HepG2 (cell line): Measurements from ENCODE around the gene PPP1R13B. TPM values are rescaled to one million over a fixed set of nuclear protein-coding genes. Genes with fewer than 3 reads are reported as not detected.

Experiments used
- FOXP1 ChIP-seq, 2 experiments: fragments of 450-650 bp in 1 of 2; IDR thresholded peaks; 2 replicates each; pipeline ENCODE4 v1.6.1; 2017 to 2018; ENCODE audit warnings: antibody characterized with exemption in 1 of 2
- RBAK ChIP-seq: sonication (generic); formaldehyde crosslinking; IDR thresholded peaks from 2 replicates; pipeline ENCODE4 v1.5.1; 2020; ENCODE audit warnings: mild to moderate bottlenecking, missing genetic modification reagents
- SETDB1 ChIP-seq: sonication (generic); formaldehyde crosslinking; IDR thresholded peaks from 2 replicates; pipeline ENCODE4 v1.5.1; 2020; ENCODE audit warnings: missing genetic modification reagents, mild to moderate bottlenecking, borderline replicate concordance
- SIN3A ChIP-seq: IDR thresholded peaks from 2 replicates; pipeline ENCODE4 v1.6.1; 2011; ENCODE audit warnings: low read depth, mild to moderate bottlenecking, control low read depth, low read length, borderline replicate concordance
- ZNF367 ChIP-seq: sonication (generic); formaldehyde crosslinking; IDR thresholded peaks from 2 replicates; pipeline ENCODE4 v1.4.0; 2020; ENCODE audit warnings: missing genetic modification reagents, borderline replicate concordance
- ZNF672 ChIP-seq: sonication (generic); formaldehyde crosslinking; IDR thresholded peaks from 2 replicates; pipeline ENCODE4 v1.8.1; 2022; ENCODE audit warnings: missing genetic modification reagents
- ZNF75D ChIP-seq: sonication (generic); formaldehyde crosslinking; IDR thresholded peaks from 2 replicates; pipeline ENCODE4 v1.8.1; 2023; ENCODE audit warnings: missing genetic modification reagents, mild to moderate bottlenecking, borderline replicate concordance
- ZNF782 ChIP-seq: sonication (generic); formaldehyde crosslinking; IDR thresholded peaks from 2 replicates; pipeline ENCODE4 v1.4.0; 2020; ENCODE audit warnings: missing genetic modification reagents, mild to moderate bottlenecking, borderline replicate concordance
- polyA plus RNA-seq, 8 experiments: library from polyadenylated mRNA; depleted of rRNA in 3 of 8; stranded (reverse) in 7 of 8; unstranded in 1 of 8; fragments of >200 nt; fragmentation: Illumina TruSeq in 4 of 8; extraction: Trizol in 4 of 8; gene quantifications; 2 replicates each; pipeline versions ENCODE4 v1.2.1 to v1.2.3, GENCODE V29; 2011 to 2016; ENCODE audit warnings: low read depth in 4 of 8, missing spikeins in 1 of 8, mixed read lengths in 1 of 8; ENCODE audit not compliant: insufficient read depth in 1 of 8
- total RNA-seq, 5 experiments: library from RNA; depleted of rRNA; stranded (reverse); fragments of >200 nt; fragmentation: Illumina TruSeq; extraction: Trizol; gene quantifications; 2 replicates each; pipeline ENCODE4 v1.2.3, GENCODE V29; 2016; ENCODE audit warnings: low read depth in 1 of 5
- TF ChIP-seq, protein P1 (sequence below): sonication (generic); formaldehyde crosslinking; IDR thresholded peaks from 2 replicates; pipeline ENCODE4 v1.8.1; 2023; ENCODE audit warnings: mild to moderate bottlenecking, inconsistent platforms, moderate library complexity, missing genetic modification reagents, borderline replicate concordance
- TF ChIP-seq, protein P2 (sequence below), 2 experiments: sonication (generic) in 1 of 2; formaldehyde crosslinking in 1 of 2; IDR thresholded peaks; 2 replicates each; pipeline versions ENCODE4 v1.4.0 to v1.6.1; 2016 to 2020; ENCODE audit warnings: borderline replicate concordance in 1 of 2, low read depth in 1 of 2, mild to moderate bottlenecking in 1 of 2, missing genetic modification reagents in 1 of 2
- TF ChIP-seq, protein P3 (sequence below): sonication (generic); formaldehyde crosslinking; IDR thresholded peaks from 2 replicates; pipeline ENCODE4 v1.4.0; 2020; ENCODE audit warnings: missing genetic modification reagents, borderline replicate concordance
- TF ChIP-seq, protein P4 (sequence below): sonication (generic); formaldehyde crosslinking; IDR thresholded peaks from 2 replicates; pipeline ENCODE4 v1.4.0; 2020; ENCODE audit warnings: missing genetic modification reagents
- TF ChIP-seq, protein P5 (sequence below): sonication (generic); formaldehyde crosslinking; IDR thresholded peaks from 2 replicates; pipeline ENCODE4 v1.4.0; 2020; ENCODE audit warnings: missing genetic modification reagents
- TF ChIP-seq, protein P6 (sequence below): sonication (generic); formaldehyde crosslinking; IDR thresholded peaks from 2 replicates; pipeline ENCODE4 v1.5.1; 2020; ENCODE audit warnings: mild to moderate bottlenecking, moderate library complexity, missing genetic modification reagents

The PPP1R13B gene
- total and polyA plus RNA-seq, 2 of the 13 experiments (the other 11 are each of a cell fraction or from before 2014, with no cell fraction given), result 4.6 to 9.4 TPM

DNA sequence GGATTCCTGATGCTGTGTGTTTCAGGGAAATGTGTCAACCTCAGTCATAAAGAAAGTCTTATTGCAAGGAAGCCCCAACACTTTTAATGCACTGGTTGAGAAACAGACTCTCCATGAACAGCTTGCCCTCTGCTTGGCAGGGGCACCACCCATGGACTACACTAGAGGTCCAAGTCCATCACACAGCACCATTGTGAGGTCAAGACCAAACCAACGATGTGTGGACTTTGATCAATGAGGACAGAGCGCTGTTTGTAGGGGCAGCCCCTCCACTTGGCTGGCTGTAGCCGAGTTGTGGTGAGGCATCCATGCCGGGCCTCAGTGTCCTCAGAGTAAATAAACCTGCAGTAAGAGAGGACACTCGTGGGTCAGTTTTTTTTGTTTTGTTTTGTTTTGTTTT lies 102.0 kb downstream of the PPP1R13B start (continued):
- TF ChIP-seq SETDB1 (CRISPR knock-in tag), result no peak
- TF ChIP-seq, protein P1, sequence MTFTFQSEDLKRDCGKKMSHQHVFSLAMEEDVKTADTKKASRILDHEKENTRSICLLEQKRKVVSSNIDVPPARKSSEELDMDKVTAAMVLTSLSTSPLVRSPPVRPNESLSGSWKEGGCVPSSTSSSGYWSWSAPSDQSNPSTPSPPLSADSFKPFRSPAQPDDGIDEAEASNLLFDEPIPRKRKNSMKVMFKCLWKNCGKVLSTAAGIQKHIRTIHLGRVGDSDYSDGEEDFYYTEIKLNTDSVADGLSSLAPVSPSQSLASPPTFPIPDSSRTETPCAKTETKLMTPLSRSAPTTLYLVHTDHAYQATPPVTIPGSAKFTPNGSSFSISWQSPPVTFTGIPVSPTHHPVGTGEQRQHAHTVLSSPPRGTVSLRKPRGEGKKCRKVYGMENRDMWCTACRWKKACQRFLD (CRISPR knock-in tag), result no peak
- no peak for TF ChIP-seq ZNF672
- no peak for TF ChIP-seq RBAK (CRISPR knock-in tag)
- TF ChIP-seq, protein P2, sequence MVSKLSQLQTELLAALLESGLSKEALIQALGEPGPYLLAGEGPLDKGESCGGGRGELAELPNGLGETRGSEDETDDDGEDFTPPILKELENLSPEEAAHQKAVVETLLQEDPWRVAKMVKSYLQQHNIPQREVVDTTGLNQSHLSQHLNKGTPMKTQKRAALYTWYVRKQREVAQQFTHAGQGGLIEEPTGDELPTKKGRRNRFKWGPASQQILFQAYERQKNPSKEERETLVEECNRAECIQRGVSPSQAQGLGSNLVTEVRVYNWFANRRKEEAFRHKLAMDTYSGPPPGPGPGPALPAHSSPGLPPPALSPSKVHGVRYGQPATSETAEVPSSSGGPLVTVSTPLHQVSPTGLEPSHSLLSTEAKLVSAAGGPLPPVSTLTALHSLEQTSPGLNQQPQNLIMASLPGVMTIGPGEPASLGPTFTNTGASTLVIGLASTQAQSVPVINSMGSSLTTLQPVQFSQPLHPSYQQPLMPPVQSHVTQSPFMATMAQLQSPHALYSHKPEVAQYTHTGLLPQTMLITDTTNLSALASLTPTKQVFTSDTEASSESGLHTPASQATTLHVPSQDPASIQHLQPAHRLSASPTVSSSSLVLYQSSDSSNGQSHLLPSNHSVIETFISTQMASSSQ (IDR thresholded peaks at IDR 0.05; ENCODE audit: low read depth), result no peak
- TF ChIP-seq, protein P2 (CRISPR knock-in tag; IDR thresholded peaks at IDR 0.05; ENCODE audit: borderline replicate concordance), result no peak
- TF ChIP-seq, protein P3, sequence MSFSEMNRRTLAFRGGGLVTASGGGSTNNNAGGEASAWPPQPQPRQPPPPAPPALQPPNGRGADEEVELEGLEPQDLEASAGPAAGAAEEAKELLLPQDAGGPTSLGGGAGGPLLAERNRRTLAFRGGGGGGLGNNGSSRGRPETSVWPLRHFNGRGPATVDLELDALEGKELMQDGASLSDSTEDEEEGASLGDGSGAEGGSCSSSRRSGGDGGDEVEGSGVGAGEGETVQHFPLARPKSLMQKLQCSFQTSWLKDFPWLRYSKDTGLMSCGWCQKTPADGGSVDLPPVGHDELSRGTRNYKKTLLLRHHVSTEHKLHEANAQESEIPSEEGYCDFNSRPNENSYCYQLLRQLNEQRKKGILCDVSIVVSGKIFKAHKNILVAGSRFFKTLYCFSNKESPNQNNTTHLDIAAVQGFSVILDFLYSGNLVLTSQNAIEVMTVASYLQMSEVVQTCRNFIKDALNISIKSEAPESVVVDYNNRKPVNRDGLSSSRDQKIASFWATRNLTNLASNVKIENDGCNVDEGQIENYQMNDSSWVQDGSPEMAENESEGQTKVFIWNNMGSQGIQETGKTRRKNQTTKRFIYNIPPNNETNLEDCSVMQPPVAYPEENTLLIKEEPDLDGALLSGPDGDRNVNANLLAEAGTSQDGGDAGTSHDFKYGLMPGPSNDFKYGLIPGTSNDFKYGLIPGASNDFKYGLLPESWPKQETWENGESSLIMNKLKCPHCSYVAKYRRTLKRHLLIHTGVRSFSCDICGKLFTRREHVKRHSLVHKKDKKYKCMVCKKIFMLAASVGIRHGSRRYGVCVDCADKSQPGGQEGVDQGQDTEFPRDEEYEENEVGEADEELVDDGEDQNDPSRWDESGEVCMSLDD (CRISPR knock-in tag), result no peak
- TF ChIP-seq FOXP1 (IDR thresholded peaks at IDR 0.05), result no peak
- TF ChIP-seq FOXP1 (CRISPR knock-in tag; IDR thresholded peaks at IDR 0.05), result no peak
- TF ChIP-seq, protein P4, sequence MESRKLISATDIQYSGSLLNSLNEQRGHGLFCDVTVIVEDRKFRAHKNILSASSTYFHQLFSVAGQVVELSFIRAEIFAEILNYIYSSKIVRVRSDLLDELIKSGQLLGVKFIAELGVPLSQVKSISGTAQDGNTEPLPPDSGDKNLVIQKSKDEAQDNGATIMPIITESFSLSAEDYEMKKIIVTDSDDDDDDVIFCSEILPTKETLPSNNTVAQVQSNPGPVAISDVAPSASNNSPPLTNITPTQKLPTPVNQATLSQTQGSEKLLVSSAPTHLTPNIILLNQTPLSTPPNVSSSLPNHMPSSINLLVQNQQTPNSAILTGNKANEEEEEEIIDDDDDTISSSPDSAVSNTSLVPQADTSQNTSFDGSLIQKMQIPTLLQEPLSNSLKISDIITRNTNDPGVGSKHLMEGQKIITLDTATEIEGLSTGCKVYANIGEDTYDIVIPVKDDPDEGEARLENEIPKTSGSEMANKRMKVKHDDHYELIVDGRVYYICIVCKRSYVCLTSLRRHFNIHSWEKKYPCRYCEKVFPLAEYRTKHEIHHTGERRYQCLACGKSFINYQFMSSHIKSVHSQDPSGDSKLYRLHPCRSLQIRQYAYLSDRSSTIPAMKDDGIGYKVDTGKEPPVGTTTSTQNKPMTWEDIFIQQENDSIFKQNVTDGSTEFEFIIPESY, result peak; percentile 93
- TF ChIP-seq ZNF782, result no peak
- no peak for TF ChIP-seq ZNF75D
- no peak for TF ChIP-seq ZNF367 (CRISPR knock-in tag)
- TF ChIP-seq SIN3A, result no peak
- TF ChIP-seq, protein P5, sequence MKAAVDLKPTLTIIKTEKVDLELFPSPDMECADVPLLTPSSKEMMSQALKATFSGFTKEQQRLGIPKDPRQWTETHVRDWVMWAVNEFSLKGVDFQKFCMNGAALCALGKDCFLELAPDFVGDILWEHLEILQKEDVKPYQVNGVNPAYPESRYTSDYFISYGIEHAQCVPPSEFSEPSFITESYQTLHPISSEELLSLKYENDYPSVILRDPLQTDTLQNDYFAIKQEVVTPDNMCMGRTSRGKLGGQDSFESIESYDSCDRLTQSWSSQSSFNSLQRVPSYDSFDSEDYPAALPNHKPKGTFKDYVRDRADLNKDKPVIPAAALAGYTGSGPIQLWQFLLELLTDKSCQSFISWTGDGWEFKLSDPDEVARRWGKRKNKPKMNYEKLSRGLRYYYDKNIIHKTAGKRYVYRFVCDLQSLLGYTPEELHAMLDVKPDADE (CRISPR knock-in tag), result no peak
- TF ChIP-seq, protein P6, sequence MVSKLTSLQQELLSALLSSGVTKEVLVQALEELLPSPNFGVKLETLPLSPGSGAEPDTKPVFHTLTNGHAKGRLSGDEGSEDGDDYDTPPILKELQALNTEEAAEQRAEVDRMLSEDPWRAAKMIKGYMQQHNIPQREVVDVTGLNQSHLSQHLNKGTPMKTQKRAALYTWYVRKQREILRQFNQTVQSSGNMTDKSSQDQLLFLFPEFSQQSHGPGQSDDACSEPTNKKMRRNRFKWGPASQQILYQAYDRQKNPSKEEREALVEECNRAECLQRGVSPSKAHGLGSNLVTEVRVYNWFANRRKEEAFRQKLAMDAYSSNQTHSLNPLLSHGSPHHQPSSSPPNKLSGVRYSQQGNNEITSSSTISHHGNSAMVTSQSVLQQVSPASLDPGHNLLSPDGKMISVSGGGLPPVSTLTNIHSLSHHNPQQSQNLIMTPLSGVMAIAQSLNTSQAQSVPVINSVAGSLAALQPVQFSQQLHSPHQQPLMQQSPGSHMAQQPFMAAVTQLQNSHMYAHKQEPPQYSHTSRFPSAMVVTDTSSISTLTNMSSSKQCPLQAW (CRISPR knock-in tag), result no peak
